HL-60/S4 treated with phorbol 12-myristate 13-acetate at 8.2 ng/mL for 4 days and 3 days (cell line): ENCODE data around the gene IRF4.

Source experiments
- in situ Hi-C: fragments of 300-500 bp; cut with MboI; formaldehyde crosslinking; loops from 2 replicates; pipeline ENCODE4 v1.15.0; 2022; ENCODE audit warnings: low sequenced_read_pairs

IRF4 gene

GRCh38 chr6:352896-353470 lies 38.6 kb upstream of the IRF4 start:
- in situ Hi-C loops: no loop called here

- in situ Hi-C loops: no loop called here
These were observed 37.6 kb upstream of the IRF4 start for GRCh38 chr6:353642-354614.

GRCh38 chr6:354631-355280 lies 36.8 kb upstream of the IRF4 start:
- in situ Hi-C loops: no loop called here

- in situ Hi-C loops: no loop called here
These were observed 36.0 kb upstream of the IRF4 start for GRCh38 chr6:355373-356208.

GRCh38 chr6:356828-357251 lies 34.7 kb upstream of the IRF4 start:
- in situ Hi-C loops: no loop called here

GRCh38 chr6:357261-357790 lies 34.2 kb upstream of the IRF4 start:
- in situ Hi-C loops: no loop called here

GRCh38 chr6:357791-358341 lies 33.7 kb upstream of the IRF4 start:
- in situ Hi-C loops: no loop called here

- in situ Hi-C loops: no loop called here
These were observed 33.1 kb upstream of the IRF4 start for GRCh38 chr6:358432-358831.

- in situ Hi-C loops: no loop called here
These were observed 32.7 kb upstream of the IRF4 start for GRCh38 chr6:358847-359246.

GRCh38 chr6:359261-360035 lies 32.1 kb upstream of the IRF4 start:
- in situ Hi-C loops: no loop called here

- in situ Hi-C loops: no loop called here
These were observed 31.2 kb upstream of the IRF4 start for GRCh38 chr6:360349-360748.

GRCh38 chr6:360764-361373 lies 30.7 kb upstream of the IRF4 start:
- in situ Hi-C loops: no loop called here

GRCh38 chr6:361411-362132 lies 30.0 kb upstream of the IRF4 start:
- in situ Hi-C loops: no loop called here

GRCh38 chr6:362231-362923 lies 29.2 kb upstream of the IRF4 start:
- in situ Hi-C loops: no loop called here

- in situ Hi-C loops: no loop called here
These were observed 28.7 kb upstream of the IRF4 start for GRCh38 chr6:362924-363249.

GRCh38 chr6:363291-363690 lies 28.3 kb upstream of the IRF4 start:
- in situ Hi-C loops: no loop called here

GRCh38 chr6:363909-364308 lies 27.6 kb upstream of the IRF4 start:
- in situ Hi-C loops: no loop called here
